Endodermal cell (in vitro differentiated cells): Measurements from ENCODE around the gene MMRN2. TPM values are rescaled to one million over a fixed set of nuclear protein-coding genes. Genes with fewer than 3 reads are reported as not detected.

ENCODE experiments used
- DNase-seq: peaks from one replicate; pipeline ENCODE4 v3.0.0-alpha.2; 2017
- H3K27ac ChIP-seq: 2 replicates; pipeline ENCODE4 v1.5.1; 2013; ENCODE audit warnings: mild to moderate bottlenecking, low read depth, low read length, moderate library complexity
- H3K27me3 ChIP-seq: 2 replicates; pipeline ENCODE4 v1.6.1; 2013; ENCODE audit warnings: mild to moderate bottlenecking, low read length, moderate library complexity; ENCODE audit not compliant: insufficient read depth, control insufficient read depth, poor library complexity, severe bottlenecking
- H3K36me3 ChIP-seq: 2 replicates; pipeline ENCODE4 v1.7.0; 2013; ENCODE audit warnings: mild to moderate bottlenecking, low read length, moderate library complexity; ENCODE audit not compliant: control insufficient read depth, insufficient read depth
- H3K4me1 ChIP-seq: one replicate; pipeline ENCODE4 v1.7.0; 2013; ENCODE audit warnings: low read length; ENCODE audit not compliant: control insufficient read depth, insufficient read depth
- H3K4me3 ChIP-seq: 2 replicates; pipeline ENCODE4 v1.5.1; 2013; ENCODE audit warnings: mild to moderate bottlenecking, low read length, moderate library complexity
- H3K9ac ChIP-seq: 2 replicates; pipeline ENCODE4 v1.6.1; 2013; ENCODE audit warnings: mild to moderate bottlenecking, low read length, moderate library complexity; ENCODE audit not compliant: poor library complexity, severe bottlenecking; ENCODE audit errors: extremely low read depth
- H3K9me3 ChIP-seq: 2 replicates; pipeline ENCODE4 v1.6.1; 2013; ENCODE audit warnings: mild to moderate bottlenecking, low read length, moderate library complexity; ENCODE audit not compliant: control insufficient read depth
- H3K27ac Mint-ChIP-seq: 2 replicates; pipeline ENCODE4 v1.8.0; 2020; ENCODE audit warnings: mixed read lengths
- H3K27me3 Mint-ChIP-seq: 2 replicates; pipeline ENCODE4 v1.8.0; 2021; ENCODE audit warnings: mild to moderate bottlenecking, mixed read lengths; ENCODE audit not compliant: insufficient read depth
- H3K36me3 Mint-ChIP-seq: 2 replicates; pipeline ENCODE4 v1.8.0; 2020; ENCODE audit warnings: low read depth, mixed read lengths
- H3K4me1 Mint-ChIP-seq: 2 replicates; pipeline ENCODE4 v1.8.0; 2020; ENCODE audit warnings: mixed read lengths
- H3K4me3 Mint-ChIP-seq: 2 replicates; pipeline ENCODE4 v1.8.0; 2020; ENCODE audit warnings: mild to moderate bottlenecking, moderate library complexity, mixed read lengths
- H3K9me3 Mint-ChIP-seq: 2 replicates; pipeline ENCODE4 v1.8.0; 2020; ENCODE audit warnings: mild to moderate bottlenecking, mixed read lengths
- WGBS, 2 experiments: methylation state at CpG; one replicate each; pipeline versions ENCODE4 v1.1.5 to v1.1.7; 2013; ENCODE audit warnings: missing lambda C conversion rate in 2 of 2, mixed read lengths in 1 of 2; ENCODE audit not compliant: insufficient coverage in 1 of 2, insufficient read length in 1 of 2; 5-methylcytosine and 5-hydroxymethylcytosine counted together
- total RNA-seq, 2 donors: library from RNA; stranded (reverse); fragmentation: NEBNext Ultra II Directional in 1 of 2; extraction: Animal tissue kit (Norgen Biotek cat#: 25700) in 1 of 2; gene quantifications; 2 replicates in 1 of 2; 3 replicates in 1 of 2; pipeline ENCODE4 v1.2.1, GENCODE V29; 2021
- TF ChIP-seq, protein P1 (sequence below): fragments of 200-600 bp; sonication (generic); conservative IDR thresholded peaks from 2 replicates; pipeline ENCODE4 v1.5.0; 2021; ENCODE audit warnings: antibody characterized with exemption, mild to moderate bottlenecking

MMRN2 gene
- total RNA-seq, 2 donors from 2014 or later = 1.00 to 1.3 TPM

DNA sequence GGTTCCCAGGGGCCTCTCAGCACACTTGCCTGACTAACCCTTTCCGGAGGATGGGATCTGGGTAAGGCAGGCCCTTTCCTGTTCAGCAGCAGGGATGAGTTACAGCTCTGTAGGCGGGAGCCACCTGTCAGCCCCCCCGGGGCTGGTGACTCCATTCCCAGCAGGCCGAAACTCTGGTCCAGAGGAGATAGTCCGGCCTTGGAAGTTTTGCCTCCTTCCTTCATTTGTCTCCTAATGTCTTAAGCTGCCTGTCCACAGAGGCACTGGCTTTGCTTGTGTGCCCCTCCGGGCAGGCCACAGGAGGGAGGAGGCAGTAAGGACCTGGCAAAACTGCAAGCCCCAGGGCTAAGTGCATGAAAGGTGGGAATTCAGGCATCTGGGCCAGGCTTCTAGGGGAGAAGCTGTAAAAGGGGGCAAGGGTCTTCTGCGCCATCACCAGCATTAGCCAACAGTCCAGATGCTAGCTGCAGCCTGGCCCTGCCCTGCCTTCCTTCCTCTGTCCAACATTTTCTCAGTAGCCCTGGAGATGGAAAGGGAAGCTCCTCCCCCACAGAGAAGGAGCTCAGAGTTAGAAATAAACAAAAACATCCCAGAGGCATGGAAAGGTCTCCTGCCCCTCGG, 12.1 kb upstream of the MMRN2 start:
- no peak overlapping the region for H3K27ac ChIP-seq
- no peak overlapping the region for H3K9ac ChIP-seq
- Mint-ChIP-seq H3K27ac (no peak overlapping the region), H3K27me3 (peaks cover 32% of the 10 kb centered on the region), H3K9me3 (no peaks in the 10 kb centered on the region), H3K4me3 (peak overlapping the region; percentile 65), H3K4me1 (peaks cover 16% of the 10 kb centered on the region), H3K36me3 (no peaks in the 10 kb centered on the region)
- DNase-seq = peak; percentile 46
- no peaks in the 10 kb centered on the region for H3K9me3 ChIP-seq
- 72 to 89% methylated on average over 3 to 8 of the region's 8 CpGs for WGBS, 2 experiments
- peaks cover 32% of the 10 kb centered on the region for H3K27me3 ChIP-seq
- TF ChIP-seq, protein P1, sequence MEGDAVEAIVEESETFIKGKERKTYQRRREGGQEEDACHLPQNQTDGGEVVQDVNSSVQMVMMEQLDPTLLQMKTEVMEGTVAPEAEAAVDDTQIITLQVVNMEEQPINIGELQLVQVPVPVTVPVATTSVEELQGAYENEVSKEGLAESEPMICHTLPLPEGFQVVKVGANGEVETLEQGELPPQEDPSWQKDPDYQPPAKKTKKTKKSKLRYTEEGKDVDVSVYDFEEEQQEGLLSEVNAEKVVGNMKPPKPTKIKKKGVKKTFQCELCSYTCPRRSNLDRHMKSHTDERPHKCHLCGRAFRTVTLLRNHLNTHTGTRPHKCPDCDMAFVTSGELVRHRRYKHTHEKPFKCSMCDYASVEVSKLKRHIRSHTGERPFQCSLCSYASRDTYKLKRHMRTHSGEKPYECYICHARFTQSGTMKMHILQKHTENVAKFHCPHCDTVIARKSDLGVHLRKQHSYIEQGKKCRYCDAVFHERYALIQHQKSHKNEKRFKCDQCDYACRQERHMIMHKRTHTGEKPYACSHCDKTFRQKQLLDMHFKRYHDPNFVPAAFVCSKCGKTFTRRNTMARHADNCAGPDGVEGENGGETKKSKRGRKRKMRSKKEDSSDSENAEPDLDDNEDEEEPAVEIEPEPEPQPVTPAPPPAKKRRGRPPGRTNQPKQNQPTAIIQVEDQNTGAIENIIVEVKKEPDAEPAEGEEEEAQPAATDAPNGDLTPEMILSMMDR = no peak
- H3K4me1 ChIP-seq = peaks cover 4% of the 10 kb centered on the region
- H3K4me3 ChIP-seq = no peak overlapping the region
- H3K36me3 ChIP-seq = no peaks in the 10 kb centered on the region

DNA sequence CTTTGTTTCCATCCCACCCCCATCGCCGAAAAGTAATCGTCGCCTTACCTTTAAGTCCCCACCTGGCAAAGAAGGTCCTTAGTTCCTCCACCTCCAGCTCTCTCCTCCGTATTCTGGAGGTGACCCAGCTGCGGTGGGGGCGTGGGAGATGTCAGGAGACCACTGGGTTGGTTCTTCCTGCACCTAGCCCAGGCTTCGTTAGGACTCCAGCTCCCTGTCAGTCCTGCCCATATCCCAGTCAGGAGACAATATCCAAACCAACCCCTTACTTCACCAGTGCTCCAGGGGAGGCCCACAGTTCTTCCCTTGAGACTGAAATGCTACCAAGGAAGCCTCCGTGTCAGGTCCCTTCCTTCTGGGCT, 11.6 kb upstream of the MMRN2 start:
- DNase-seq = no peak
- H3K4me3 ChIP-seq = no peak overlapping the region
- TF ChIP-seq, protein P1 = no peak
- no peak overlapping the region for H3K27ac Mint-ChIP-seq
- H3K27me3 ChIP-seq = peaks cover 32% of the 10 kb centered on the region
- no peaks in the 10 kb centered on the region for H3K36me3 ChIP-seq
- H3K27ac ChIP-seq = no peak overlapping the region
- no peak overlapping the region for H3K4me3 Mint-ChIP-seq
- no peaks in the 10 kb centered on the region for H3K36me3 Mint-ChIP-seq
- H3K9me3 ChIP-seq = no peaks in the 10 kb centered on the region
- peaks cover 26% of the 10 kb centered on the region for H3K27me3 Mint-ChIP-seq
- H3K4me1 Mint-ChIP-seq = peaks cover 16% of the 10 kb centered on the region
- 95 to 96% methylated on average over 7 to 9 of the region's 9 CpGs for WGBS, 2 experiments
- no peak overlapping the region for H3K9ac ChIP-seq
- H3K9me3 Mint-ChIP-seq = no peaks in the 10 kb centered on the region
- H3K4me1 ChIP-seq = peaks cover 4% of the 10 kb centered on the region

DNA sequence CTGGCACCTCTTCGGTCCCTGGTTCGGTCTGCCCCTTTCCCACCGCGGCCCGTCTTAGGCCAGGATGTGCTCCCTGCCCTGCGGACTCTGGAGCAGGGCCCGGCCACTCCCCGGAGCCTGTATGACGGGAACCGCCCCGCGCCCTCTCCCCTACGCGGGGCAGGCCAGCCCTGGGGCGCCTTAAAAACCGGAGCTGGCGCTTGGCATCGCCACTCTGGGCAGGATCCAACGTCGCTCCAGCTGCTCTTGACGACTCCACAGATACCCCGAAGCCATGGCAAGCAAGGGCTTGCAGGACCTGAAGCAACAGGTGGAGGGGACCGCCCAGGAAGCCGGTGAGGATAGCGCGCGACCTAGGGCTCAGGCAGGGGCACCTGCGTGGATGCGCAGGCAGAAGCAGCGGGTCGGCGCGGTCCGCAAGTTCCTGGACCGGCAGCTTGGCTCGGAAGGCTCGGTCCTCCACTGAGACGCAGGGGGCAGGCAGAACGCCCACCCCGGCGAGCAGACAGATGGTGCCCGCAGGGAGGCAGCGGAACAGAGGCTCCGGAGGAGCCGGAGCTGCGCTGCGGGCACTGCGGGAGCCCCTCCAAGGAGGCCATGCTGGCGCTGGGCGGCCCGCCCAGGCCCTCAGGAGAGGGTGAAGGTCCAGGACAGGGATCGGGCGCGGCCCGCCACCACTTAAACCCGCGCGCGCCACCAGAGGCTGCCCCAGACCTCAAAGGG, 11.0 kb upstream of the MMRN2 start, which contains the start of gene ADIRF:
Gene ADIRF (plus strand): TSS at position 212 of the 723 bp plus-strand sequence. CDS start 63 bp downstream, at position 275.
- Histone ChIP-seq H3K36me3 (no peaks in the 10 kb centered on the region), H3K27me3 (peaks cover 32% of the 10 kb centered on the region), H3K4me3 (no peak within 1 kb of the TSS), H3K27ac (no peak within 1 kb of the TSS), H3K9ac (no peak within 1 kb of the TSS), H3K4me1 (peaks cover 4% of the 10 kb centered on the region), H3K9me3 (no peaks in the 10 kb centered on the region)
- Mint-ChIP-seq H3K4me3 (no peak within 1 kb of the TSS), H3K27ac (no peak within 1 kb of the TSS), H3K36me3 (no peaks in the 10 kb centered on the region), H3K9me3 (no peaks in the 10 kb centered on the region), H3K4me1 (peaks cover 16% of the 10 kb centered on the region), H3K27me3 (peaks cover 22% of the 10 kb centered on the region)
- TF ChIP-seq, protein P1 = no peak
- WGBS, 2 experiments = 94 to 96% methylated on average over 49 to 59 of the region's 59 CpGs
- DNase-seq = peak; percentile 49
